NCI-H2081 treated with DMSO at 0.1 percent for 48 hours (cell line): Measurements from ENCODE around the gene WASHC3.
"Not testable (repeated sequence)": the region's sequence is repeated elsewhere in the genome, so short reads cannot be mapped to it uniquely, and the experiment has no call there.

Experiments used
- DNase-seq: peaks from one replicate; lab custom pipeline; 2025; lab: John Stamatoyannopoulos, UW

The WASHC3 gene

GRCh38 chr12:102050660-102051430, 10.9 kb downstream of the WASHC3 start:
- no peak for DNase-seq

GRCh38 chr12:102043928-102044327, 17.9 kb downstream of the WASHC3 start:
- DNase-seq: no peak

- DNase-seq: no peak
Observed at GRCh38 chr12:102033991-102034745, 27.6 kb downstream of the WASHC3 start.

GRCh38 chr12:102031852-102032251, 29.9 kb downstream of the WASHC3 start:
- DNase-seq: no peak

- DNase-seq: no peak
Observed at GRCh38 chr12:102029141-102029540, 32.6 kb downstream of the WASHC3 start.

- DNase-seq: no peak
Observed at GRCh38 chr12:102026728-102027127, 35.1 kb downstream of the WASHC3 start.

GRCh38 chr12:102024765-102025164, 37.0 kb downstream of the WASHC3 start:
- no peak for DNase-seq

- DNase-seq: no peak
Observed at GRCh38 chr12:102023343-102023930, 38.4 kb downstream of the WASHC3 start.

- DNase-seq: no peak
Observed at GRCh38 chr12:102022286-102022685, 39.5 kb downstream of the WASHC3 start.

- DNase-seq: no peak
Observed at GRCh38 chr12:102021540-102022246, 40.1 kb downstream of the WASHC3 start.

GRCh38 chr12:102018607-102019006, 43.2 kb downstream of the WASHC3 start:
- not testable (repeated sequence) for DNase-seq

- DNase-seq: no peak
Observed at GRCh38 chr12:102016472-102016871, 45.3 kb downstream of the WASHC3 start.

- no peak for DNase-seq
Observed at GRCh38 chr12:102010265-102010994, 51.4 kb downstream of the WASHC3 start.

- DNase-seq: no peak
Observed at GRCh38 chr12:102009796-102010195, 52.0 kb downstream of the WASHC3 start.

GRCh38 chr12:102008615-102009126, 53.1 kb downstream of the WASHC3 start:
- no peak for DNase-seq

GRCh38 chr12:102005256-102005655, 56.5 kb downstream of the WASHC3 start:
- DNase-seq: no peak

GRCh38 chr12:101997102-101997501, 64.7 kb downstream of the WASHC3 start:
- DNase-seq: no peak

GRCh38 chr12:101995684-101996083, 66.1 kb downstream of the WASHC3 start:
- DNase-seq: no peak

GRCh38 chr12:101992091-101992490, 69.7 kb downstream of the WASHC3 start:
- no peak for DNase-seq

- DNase-seq: no peak
Observed at GRCh38 chr12:101982307-101982706, 79.5 kb downstream of the WASHC3 start.

- no peak for DNase-seq
Observed at GRCh38 chr12:101981868-101982267, 79.9 kb downstream of the WASHC3 start.
